Ishikawa (cell line): ENCODE data around the gene SYNDIG1.

Experiments
- CEBPB ChIP-seq: IDR thresholded peaks from 2 replicates; pipeline ENCODE4 v1.6.1; 2012
- CREB1 ChIP-seq: IDR thresholded peaks from 2 replicates; pipeline ENCODE4 v1.6.1; 2012; ENCODE audit warnings: low read depth
- EGR1 ChIP-seq: IDR thresholded peaks from 2 replicates; pipeline ENCODE4 v1.6.1; 2012
- EP300 ChIP-seq: IDR thresholded peaks from 2 replicates; pipeline ENCODE4 v1.6.1; 2012; ENCODE audit warnings: borderline replicate concordance
- FOXM1 ChIP-seq: IDR thresholded peaks from 2 replicates; pipeline ENCODE4 v1.6.1; 2012; ENCODE audit warnings: low read depth, borderline replicate concordance
- NFIC ChIP-seq: IDR thresholded peaks from 2 replicates; pipeline ENCODE4 v1.6.1; 2012
- RAD21 ChIP-seq: IDR thresholded peaks from 2 replicates; pipeline ENCODE4 v1.6.1; 2012; ENCODE audit warnings: low read depth
- TAF1 ChIP-seq: IDR thresholded peaks from 2 replicates; pipeline ENCODE4 v1.6.1; 2012; ENCODE audit warnings: low read depth, mild to moderate bottlenecking
- TCF12 ChIP-seq: IDR thresholded peaks from 2 replicates; pipeline ENCODE4 v1.6.1; 2012; ENCODE audit warnings: low read depth
- TEAD4 ChIP-seq: IDR thresholded peaks from 2 replicates; pipeline ENCODE4 v1.6.1; 2012
- YY1 ChIP-seq: IDR thresholded peaks from 2 replicates; pipeline ENCODE4 v1.6.1; 2012; ENCODE audit warnings: low read depth
- ZBTB7A ChIP-seq: IDR thresholded peaks from 2 replicates; pipeline ENCODE4 v1.6.1; 2012; ENCODE audit warnings: low read depth
- TF ChIP-seq, protein P1 (sequence below): IDR thresholded peaks from 2 replicates; pipeline ENCODE4 v1.6.1; 2012
- TF ChIP-seq, protein P2 (sequence below): IDR thresholded peaks from 2 replicates; pipeline ENCODE4 v1.6.1; 2012; ENCODE audit warnings: low read depth, mild to moderate bottlenecking
- TF ChIP-seq, protein P3 (sequence below): IDR thresholded peaks from 2 replicates; pipeline ENCODE4 v1.6.1; 2012

Gene SYNDIG1

DNA sequence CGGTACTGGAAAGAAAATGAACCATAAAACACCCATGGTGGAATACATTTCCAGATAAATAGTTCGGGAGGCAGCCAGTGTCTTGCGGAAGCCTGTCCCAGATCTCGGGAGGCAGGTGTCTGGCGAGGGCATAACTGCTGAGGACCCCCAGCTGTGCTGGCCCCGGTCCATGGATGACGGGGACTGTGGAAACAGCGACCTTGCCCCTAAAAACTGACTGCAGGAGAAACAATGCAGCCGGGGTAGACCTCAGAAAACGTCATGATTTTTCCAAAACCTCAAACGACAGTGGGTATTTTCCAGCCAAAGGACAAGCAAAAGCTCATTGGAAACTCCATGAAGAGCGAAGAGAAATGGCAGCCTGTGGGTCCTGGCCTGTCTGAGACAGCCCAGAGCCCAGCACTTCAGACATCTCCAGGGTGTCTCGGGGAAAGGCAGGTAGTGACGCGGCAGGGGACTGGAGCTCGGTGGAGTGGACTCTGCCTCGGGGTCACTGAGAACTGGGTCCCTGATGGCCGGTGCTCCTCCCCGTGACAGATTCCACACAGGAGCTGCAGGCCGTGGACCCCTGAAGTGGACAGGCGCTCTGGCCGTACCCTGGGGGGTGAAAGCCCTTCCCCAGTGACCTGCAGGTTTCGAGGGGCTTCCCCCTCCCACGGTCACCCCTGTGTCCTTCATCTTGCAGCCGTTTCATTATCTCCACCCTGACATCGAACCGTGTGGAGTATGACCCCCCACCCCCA, 188.6 kb downstream of the SYNDIG1 start:
- TF ChIP-seq TEAD4 = no peak
- TF ChIP-seq, protein P1, sequence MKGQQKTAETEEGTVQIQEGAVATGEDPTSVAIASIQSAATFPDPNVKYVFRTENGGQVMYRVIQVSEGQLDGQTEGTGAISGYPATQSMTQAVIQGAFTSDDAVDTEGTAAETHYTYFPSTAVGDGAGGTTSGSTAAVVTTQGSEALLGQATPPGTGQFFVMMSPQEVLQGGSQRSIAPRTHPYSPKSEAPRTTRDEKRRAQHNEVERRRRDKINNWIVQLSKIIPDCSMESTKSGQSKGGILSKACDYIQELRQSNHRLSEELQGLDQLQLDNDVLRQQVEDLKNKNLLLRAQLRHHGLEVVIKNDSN = no peak
- TF ChIP-seq FOXM1 = no peak
- TF ChIP-seq ZBTB7A = no peak
- no peak for TF ChIP-seq EGR1
- TF ChIP-seq, protein P2, sequence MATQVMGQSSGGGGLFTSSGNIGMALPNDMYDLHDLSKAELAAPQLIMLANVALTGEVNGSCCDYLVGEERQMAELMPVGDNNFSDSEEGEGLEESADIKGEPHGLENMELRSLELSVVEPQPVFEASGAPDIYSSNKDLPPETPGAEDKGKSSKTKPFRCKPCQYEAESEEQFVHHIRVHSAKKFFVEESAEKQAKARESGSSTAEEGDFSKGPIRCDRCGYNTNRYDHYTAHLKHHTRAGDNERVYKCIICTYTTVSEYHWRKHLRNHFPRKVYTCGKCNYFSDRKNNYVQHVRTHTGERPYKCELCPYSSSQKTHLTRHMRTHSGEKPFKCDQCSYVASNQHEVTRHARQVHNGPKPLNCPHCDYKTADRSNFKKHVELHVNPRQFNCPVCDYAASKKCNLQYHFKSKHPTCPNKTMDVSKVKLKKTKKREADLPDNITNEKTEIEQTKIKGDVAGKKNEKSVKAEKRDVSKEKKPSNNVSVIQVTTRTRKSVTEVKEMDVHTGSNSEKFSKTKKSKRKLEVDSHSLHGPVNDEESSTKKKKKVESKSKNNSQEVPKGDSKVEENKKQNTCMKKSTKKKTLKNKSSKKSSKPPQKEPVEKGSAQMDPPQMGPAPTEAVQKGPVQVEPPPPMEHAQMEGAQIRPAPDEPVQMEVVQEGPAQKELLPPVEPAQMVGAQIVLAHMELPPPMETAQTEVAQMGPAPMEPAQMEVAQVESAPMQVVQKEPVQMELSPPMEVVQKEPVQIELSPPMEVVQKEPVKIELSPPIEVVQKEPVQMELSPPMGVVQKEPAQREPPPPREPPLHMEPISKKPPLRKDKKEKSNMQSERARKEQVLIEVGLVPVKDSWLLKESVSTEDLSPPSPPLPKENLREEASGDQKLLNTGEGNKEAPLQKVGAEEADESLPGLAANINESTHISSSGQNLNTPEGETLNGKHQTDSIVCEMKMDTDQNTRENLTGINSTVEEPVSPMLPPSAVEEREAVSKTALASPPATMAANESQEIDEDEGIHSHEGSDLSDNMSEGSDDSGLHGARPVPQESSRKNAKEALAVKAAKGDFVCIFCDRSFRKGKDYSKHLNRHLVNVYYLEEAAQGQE = no peak
- no peak for TF ChIP-seq NFIC
- no peak for TF ChIP-seq CEBPB
- no peak for TF ChIP-seq TCF12

DNA sequence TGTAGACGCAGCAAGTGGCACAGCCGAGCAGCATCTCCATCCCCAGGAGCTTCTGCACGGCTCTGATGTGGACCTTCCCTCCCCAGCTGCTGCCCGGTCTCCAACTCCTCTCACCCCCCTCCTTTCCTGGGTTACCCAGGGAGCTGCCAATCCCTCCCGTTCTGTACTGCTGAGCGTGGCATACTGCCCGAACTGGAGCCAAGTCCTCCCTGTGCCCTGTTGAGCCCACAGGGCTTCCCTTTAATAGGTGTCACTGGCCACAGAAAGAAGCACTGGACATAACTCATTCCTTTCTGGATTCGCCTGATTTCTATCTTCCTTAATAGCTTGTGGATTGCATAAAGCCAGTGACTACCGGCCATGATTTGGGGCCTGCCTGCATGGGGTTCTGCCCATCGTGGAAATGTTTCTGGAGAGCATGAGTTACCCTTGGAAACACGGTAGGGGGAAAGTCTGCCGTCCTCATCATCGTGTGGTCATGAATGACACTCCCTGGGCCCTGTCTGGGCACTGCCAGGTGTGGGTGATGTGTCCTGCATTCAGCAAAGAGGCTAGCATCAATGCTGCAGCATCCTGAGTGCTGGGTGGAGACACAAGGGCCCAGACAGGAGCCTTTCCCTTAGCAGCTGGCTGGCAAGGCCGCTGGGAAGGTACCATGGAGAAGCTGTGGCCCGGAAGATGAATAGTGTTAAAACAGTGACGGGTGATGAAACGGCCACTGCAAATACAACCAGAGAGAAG, 189.7 kb downstream of the SYNDIG1 start:
- TF ChIP-seq, protein P2 = no peak
- TF ChIP-seq NFIC (no peak), RAD21 (no peak), EGR1 (no peak), FOXM1 (no peak), TEAD4 (no peak), ZBTB7A (no peak), CREB1 (no peak), TAF1 (no peak), YY1 (no peak), TCF12 (no peak), CEBPB (no peak), EP300 (no peak)
- TF ChIP-seq, protein P1 = no peak
- TF ChIP-seq, protein P3, sequence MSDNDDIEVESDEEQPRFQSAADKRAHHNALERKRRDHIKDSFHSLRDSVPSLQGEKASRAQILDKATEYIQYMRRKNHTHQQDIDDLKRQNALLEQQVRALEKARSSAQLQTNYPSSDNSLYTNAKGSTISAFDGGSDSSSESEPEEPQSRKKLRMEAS = no peak

DNA sequence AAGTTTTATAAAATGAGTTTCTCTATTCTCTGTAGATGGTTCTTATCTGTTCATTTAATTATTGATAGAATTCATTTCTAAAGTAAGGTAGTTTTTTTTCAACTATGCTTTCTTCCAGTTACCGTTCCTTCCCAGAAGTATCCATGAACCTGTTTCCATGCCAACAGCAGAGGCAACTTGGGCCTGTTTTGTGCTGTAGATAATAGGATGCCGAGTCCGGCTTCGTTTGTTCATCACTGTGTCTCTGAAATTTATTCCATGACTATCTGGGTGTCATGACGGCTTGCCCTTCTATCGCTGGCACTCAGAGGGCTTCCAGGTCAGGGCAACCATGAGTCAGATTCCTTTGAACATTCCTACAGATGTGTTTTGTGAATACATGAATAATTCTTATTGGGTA, 190.4 kb downstream of the SYNDIG1 start:
- TF ChIP-seq EP300 (no peak), NFIC (no peak), CEBPB (no peak), TAF1 (no peak), TCF12 (no peak), ZBTB7A (no peak)
- TF ChIP-seq, protein P1 = no peak
- TF ChIP-seq, protein P2 = no peak

DNA sequence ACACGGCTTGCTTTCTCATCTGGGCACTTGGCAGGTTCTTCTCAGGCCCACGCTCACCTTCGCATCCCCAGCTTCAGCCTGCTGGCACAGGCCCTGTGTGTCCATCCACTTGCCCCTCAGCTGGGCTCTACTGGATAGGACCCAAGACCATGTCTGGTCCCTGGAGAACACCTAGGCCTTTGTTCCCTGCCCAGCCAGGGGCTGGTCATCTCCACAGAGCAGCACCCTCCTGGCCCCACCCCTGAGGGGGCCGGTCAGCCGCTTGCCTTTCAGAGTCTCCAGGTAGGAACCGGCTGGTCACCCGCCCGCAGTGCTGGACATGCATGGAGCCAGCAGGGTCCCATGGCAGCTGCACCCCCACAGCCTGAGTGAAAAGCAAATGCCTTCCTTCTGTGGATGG, 191.2 kb downstream of the SYNDIG1 start:
- TF ChIP-seq TAF1 = no peak
- no peak for TF ChIP-seq TEAD4
- no peak for TF ChIP-seq ZBTB7A
- TF ChIP-seq YY1 = no peak
- TF ChIP-seq, protein P1 = no peak
- no peak for TF ChIP-seq EGR1
- TF ChIP-seq EP300 = no peak
- no peak for TF ChIP-seq TCF12
